HG03469 (cell line): ENCODE results near the gene SYTL3.

Experiments used
- ATAC-seq: cut with Tn5 transposase; IDR thresholded peaks from one replicate; pipeline ENCODE4 v1.9.1; 2021; ENCODE audit warnings: mild to moderate bottlenecking, moderate library complexity, moderate number of reproducible peaks; ENCODE audit not compliant: unreplicated experiment

SYTL3 gene

DNA sequence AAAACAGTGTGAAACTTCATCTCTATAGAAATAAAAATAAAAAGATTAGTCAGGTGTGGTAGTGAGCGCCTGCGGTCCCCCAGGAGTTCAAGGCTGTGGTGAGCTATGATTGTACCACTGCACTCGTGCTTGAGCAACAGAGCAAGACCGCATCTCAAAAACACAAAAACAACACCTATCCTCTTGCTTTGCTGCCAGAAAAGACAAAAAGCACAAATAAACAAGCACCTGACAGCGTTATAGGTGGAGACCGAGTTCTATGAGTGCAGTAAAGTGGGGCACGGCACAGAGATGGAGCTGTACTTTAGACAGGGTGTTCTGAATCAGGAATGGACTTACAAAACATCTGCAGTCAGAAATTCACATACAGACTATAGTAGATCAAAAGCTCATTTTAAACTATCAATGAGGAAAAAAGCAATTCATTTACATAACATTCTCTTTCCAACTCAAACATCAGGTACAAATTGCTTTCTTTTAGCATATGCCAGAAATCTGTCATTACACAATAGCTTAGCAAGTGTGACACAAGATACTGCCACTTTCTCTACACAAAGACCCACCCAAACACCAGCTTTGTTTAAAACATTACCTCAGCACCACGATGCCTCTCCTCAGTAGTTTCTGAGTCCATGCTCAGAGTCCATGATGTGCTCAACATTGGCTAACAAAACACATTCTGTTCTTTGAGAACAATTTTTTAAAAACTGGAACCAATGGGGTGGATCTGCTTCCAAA lies 159.3 kb downstream of the SYTL3 start:
- peak; percentile 49 for ATAC-seq

DNA sequence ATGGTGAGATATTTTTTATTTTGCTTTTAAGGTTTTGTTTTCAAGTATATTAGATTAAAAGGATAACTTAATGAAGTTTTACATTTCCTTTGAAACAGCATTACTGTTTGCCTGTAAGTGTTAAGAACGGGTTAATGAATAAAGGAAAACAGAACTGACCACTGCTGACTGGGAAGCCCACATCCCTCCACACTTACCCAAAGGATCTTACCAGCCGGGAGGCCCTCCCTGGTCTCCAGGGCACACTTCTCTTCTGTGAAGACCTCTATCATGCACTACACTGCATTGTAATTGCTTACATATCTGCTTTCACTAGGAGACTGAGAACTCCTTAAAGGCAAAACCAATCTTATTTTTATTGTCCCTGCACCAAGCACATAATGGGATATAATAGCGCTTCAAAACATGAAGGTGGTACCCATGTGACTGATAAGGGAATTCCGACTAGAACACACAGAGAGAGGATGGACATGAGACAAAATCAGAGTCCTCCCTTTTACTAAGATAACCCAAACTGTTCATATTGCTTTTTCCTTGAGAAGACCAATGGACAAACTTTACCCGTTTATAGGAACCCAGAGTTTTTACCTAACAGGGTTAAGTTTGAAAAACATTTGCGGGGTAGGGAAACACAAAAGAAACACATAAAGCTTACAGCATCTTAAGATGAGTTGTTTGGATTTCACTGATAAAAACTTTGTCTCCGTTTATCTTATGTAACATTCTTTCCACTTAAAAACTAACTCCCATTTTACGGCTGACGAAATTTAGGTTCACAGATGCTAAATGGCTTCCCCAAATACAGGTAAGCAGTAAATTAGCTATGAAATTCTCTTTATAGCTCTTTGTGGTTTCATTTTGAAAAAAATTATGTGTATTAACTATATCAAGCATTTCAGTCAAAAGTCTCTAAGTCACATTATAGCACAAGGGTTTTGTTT lies 160.6 kb downstream of the SYTL3 start:
- ATAC-seq, result no peak

DNA sequence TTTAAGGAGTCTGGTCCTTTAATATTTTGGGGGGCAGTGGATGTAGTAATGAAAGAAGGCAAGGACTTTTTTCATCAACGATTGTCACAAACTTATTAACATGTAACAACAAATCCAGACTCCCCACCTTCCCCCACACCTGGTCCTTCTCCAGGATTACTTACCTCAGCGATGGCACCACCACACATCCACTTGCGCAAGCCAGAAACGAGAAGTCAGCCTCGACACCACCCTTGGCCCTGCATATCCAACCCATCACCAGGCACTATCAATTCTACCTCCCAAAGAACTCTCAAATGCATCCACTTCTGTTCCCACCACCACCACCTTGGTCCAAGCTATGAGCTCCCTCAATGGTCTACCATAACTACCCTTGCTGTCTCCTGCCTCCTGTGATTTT lies 162.8 kb downstream of the SYTL3 start:
- ATAC-seq, result no peak

DNA sequence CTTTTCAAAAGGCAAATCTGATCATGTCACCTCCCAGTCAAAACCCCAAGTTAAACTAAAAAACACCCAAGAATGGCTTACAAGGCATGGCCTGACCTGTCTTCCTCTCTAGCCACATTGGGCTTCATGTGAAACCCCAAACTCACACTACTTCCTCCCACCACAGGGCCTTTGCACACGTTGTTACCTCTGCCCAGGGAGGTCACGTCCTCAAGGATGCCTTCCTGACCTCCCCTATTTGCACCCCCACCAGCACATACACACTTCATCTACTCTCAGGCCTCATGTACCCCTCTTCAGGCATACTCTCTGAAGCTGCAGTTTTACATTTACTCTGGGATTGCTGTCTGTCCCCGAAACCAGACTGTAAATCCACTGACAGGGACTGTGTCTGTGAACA lies 163.2 kb downstream of the SYTL3 start:
- ATAC-seq, result no peak
